GM12891 (cell line): ENCODE results near the gene ZNF672.

Source experiments
- PAX5 ChIP-seq: IDR thresholded peaks from 2 replicates; pipeline ENCODE4 v1.6.1; 2011; ENCODE audit warnings: low read length, moderate library complexity, mild to moderate bottlenecking; ENCODE audit not compliant: insufficient read depth, severe bottlenecking
- POLR2A ChIP-seq: IDR thresholded peaks from 2 replicates; pipeline ENCODE4 v1.6.1; 2011; ENCODE audit warnings: low read depth, low read length, control low read depth
- POLR2AphosphoS5 ChIP-seq: IDR thresholded peaks from 2 replicates; pipeline ENCODE4 v1.6.1; 2011; ENCODE audit warnings: low read depth, low read length, control low read depth
- POU2F2 ChIP-seq: IDR thresholded peaks from 2 replicates; pipeline ENCODE4 v1.6.1; 2011; ENCODE audit warnings: low read depth, mild to moderate bottlenecking, control low read depth, low read length, moderate library complexity
- SPI1 ChIP-seq: IDR thresholded peaks from 2 replicates; pipeline ENCODE4 v1.6.1; 2011; ENCODE audit warnings: low read depth, low read length, control low read depth
- TAF1 ChIP-seq: IDR thresholded peaks from 2 replicates; pipeline ENCODE4 v1.6.1; 2011; ENCODE audit warnings: low read depth, low read length, control low read depth

DNA sequence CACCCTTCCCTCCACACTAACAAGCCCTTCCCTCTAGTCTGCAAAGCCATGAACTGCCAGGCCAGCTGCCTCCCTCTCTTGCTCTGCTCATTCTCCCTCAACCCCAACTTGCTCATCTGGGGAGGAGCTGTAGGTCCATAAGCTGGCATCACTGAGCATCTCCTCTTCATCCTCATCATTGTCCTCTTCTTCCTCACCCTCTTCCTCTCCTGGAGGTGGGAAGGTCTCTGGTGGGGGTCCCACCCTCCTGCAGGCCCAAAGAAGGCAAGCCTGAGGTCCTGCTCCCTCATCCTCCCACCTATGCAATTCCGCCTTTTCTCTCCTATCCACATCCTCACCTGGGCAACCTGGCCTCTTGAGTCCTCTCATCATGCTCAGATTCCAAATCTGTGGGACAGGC is 18.2 kb downstream of the ZNF672 start:
- no peak for TF ChIP-seq POLR2A
- TF ChIP-seq POLR2AphosphoS5: no peak
- no peak for TF ChIP-seq POU2F2
- no peak for TF ChIP-seq TAF1
- no peak for TF ChIP-seq SPI1
- TF ChIP-seq PAX5: no peak
